Endothelial cell of umbilical vein (primary cell): Measurements from ENCODE around the gene MOXD1. TPM values are rescaled to one million over a fixed set of nuclear protein-coding genes. Genes with fewer than 3 reads are reported as not detected.

Source experiments
- BruUV-seq: library from RNA; stranded (reverse); fragments of 400-500 nt; replicated peaks from 2 replicates; lab custom pipeline; 2021; lab: Mats Ljungman, UMichigan
- CTCF ChIA-PET: fragments of 300-600, 350-600 bp; sonication (Branson Sonifier 250); formaldehyde crosslinking; loops from one replicate; lab custom pipeline; 2021; ENCODE audit warnings: antibody characterized with exemption, inconsistent platforms; lab: Charles Lee
- POLR2A ChIA-PET: fragments of 300-600, 350-600 bp; sonication (Branson Sonifier 250); formaldehyde crosslinking; loops from one replicate; lab custom pipeline; 2021; ENCODE audit warnings: antibody characterized with exemption, inconsistent platforms; lab: Charles Lee
- DNase-seq: peaks from one replicate; pipeline ENCODE4 v3.0.0-alpha.2; 2011; ENCODE audit warnings: low read depth, low spot score
- FAIRE-seq: peaks from 2 replicates; lab custom pipeline; 2011; peaks lifted over from hg19 to GRCh38; lab: Jason Lieb, UNC
- H2AFZ ChIP-seq: 2 replicates; pipeline ENCODE4 v1.6.0; 2012; ENCODE audit warnings: low read depth, low read length, control low read depth, inconsistent platforms
- H3K27ac ChIP-seq: 2 replicates; pipeline ENCODE4 v1.5.1; 2011; ENCODE audit warnings: low read depth, mild to moderate bottlenecking, control low read depth, low read length, moderate library complexity; ENCODE audit not compliant: insufficient read depth
- H3K27me3 ChIP-seq, 2 experiments: 2 replicates each; pipeline versions ENCODE4 v1.6.0 to v1.6.1; 2011; ENCODE audit warnings: low read length in 2 of 2, mixed read lengths in 1 of 2; ENCODE audit not compliant: control insufficient read depth in 2 of 2, insufficient read depth in 2 of 2
- H3K36me3 ChIP-seq, 2 experiments: 2 replicates in 1 of 2; 3 replicates in 1 of 2; pipeline ENCODE4 v1.5.1; 2011; ENCODE audit warnings: low read length in 2 of 2, mild to moderate bottlenecking in 1 of 2, moderate library complexity in 1 of 2; ENCODE audit not compliant: control insufficient read depth in 2 of 2, insufficient read depth in 2 of 2; ENCODE audit errors: extremely low read depth in 1 of 2
- H3K4me1 ChIP-seq: 3 replicates; pipeline ENCODE4 v1.5.1; 2011; ENCODE audit warnings: mild to moderate bottlenecking, low read length; ENCODE audit not compliant: control insufficient read depth, insufficient read depth; ENCODE audit errors: extremely low read depth
- H3K4me2 ChIP-seq: 2 replicates; pipeline ENCODE4 v1.6.1; 2011; ENCODE audit warnings: low read length, control low read depth, mixed read lengths; ENCODE audit not compliant: insufficient read depth
- H3K4me3 ChIP-seq, 3 experiments: fragments of 200-600 bp in 1 of 3; sonication (generic), shearing (Covaris generic) in 1 of 3; replicated peaks in 1 of 3; 2 replicates each; pipeline ENCODE4 v1.5.1; 2011 to 2016; ENCODE audit warnings: control low read depth in 3 of 3, low read length in 3 of 3, mild to moderate bottlenecking in 2 of 3, inconsistent platforms in 1 of 3, low read depth in 1 of 3, moderate library complexity in 1 of 3; ENCODE audit not compliant: insufficient read depth in 1 of 3
- H3K79me2 ChIP-seq: 2 replicates; pipeline ENCODE4 v1.6.0; 2012; ENCODE audit warnings: low read length, inconsistent platforms; ENCODE audit not compliant: control insufficient read depth, insufficient read depth
- H3K9ac ChIP-seq: replicated peaks from 2 replicates; pipeline ENCODE3; 2011; ENCODE audit warnings: low read length, control low read depth; ENCODE audit not compliant: insufficient read depth; ENCODE audit errors: extremely low read depth
- H3K9me1 ChIP-seq: replicated peaks from 3 replicates; pipeline ENCODE4 v1.6.0; 2011; ENCODE audit warnings: mild to moderate bottlenecking, low read length; ENCODE audit not compliant: control insufficient read depth, insufficient read depth; ENCODE audit errors: extremely low read depth
- H3K9me3 ChIP-seq: replicated peaks from 2 replicates; pipeline ENCODE4 v1.5.1; 2012; ENCODE audit warnings: low read length, inconsistent platforms; ENCODE audit not compliant: control insufficient read depth, insufficient read depth
- H4K20me1 ChIP-seq: replicated peaks from 2 replicates; pipeline ENCODE3; 2011; ENCODE audit warnings: mild to moderate bottlenecking, low read length; ENCODE audit not compliant: control insufficient read depth, insufficient read depth; ENCODE audit errors: extremely low read depth
- EZH2 ChIP-seq: IDR thresholded peaks from 2 replicates; pipeline ENCODE4 v1.6.1; 2012; ENCODE audit warnings: borderline replicate concordance, low read depth, mild to moderate bottlenecking, moderate library complexity, low read length, inconsistent platforms; ENCODE audit not compliant: severe bottlenecking
- FOS ChIP-seq: IDR thresholded peaks from 2 replicates; pipeline ENCODE4 v1.6.1; 2011; ENCODE audit warnings: mild to moderate bottlenecking, low read length, moderate library complexity, borderline replicate concordance; ENCODE audit not compliant: insufficient read depth
- GATA2 ChIP-seq: IDR thresholded peaks from 2 replicates; pipeline ENCODE4 v1.7.0; 2011; ENCODE audit warnings: low read depth, mild to moderate bottlenecking, moderate library complexity, mixed read lengths, low read length; ENCODE audit not compliant: insufficient read length, insufficient read depth
- JUN ChIP-seq: IDR thresholded peaks from 2 replicates; pipeline ENCODE4 v1.6.1; 2011; ENCODE audit warnings: borderline replicate concordance, low read depth; ENCODE audit not compliant: insufficient read length, insufficient read depth
- MYC ChIP-seq: IDR thresholded peaks from one replicate; pipeline ENCODE4 v1.6.1; 2011; ENCODE audit warnings: mild to moderate bottlenecking, low read depth, low read length
- POLR2A ChIP-seq: IDR thresholded peaks from 2 replicates; pipeline ENCODE4 v1.6.1; 2012; ENCODE audit warnings: low read depth, mild to moderate bottlenecking, control low read depth, low read length
- POLR2AphosphoS5 ChIP-seq: IDR thresholded peaks from 2 replicates; pipeline ENCODE4 v1.6.1; 2012; ENCODE audit warnings: low read depth, mild to moderate bottlenecking, control low read depth, low read length, moderate library complexity; ENCODE audit not compliant: insufficient read depth
- dilution Hi-C: fragments of 300-500 bp; cut with MboI; formaldehyde crosslinking; loops from one replicate; pipeline ENCODE4 v1.15.0; 2019; ENCODE audit warnings: low sequenced_read_pairs; ENCODE audit not compliant: extremely low pct_ligation_motif_present
- intact Hi-C: fragments of 100-400 bp; cut with micrococcal nuclease; formaldehyde crosslinking; loops from one replicate; pipeline ENCODE4 v1.10.0; 2022
- polyA plus RNA-seq, 4 experiments: library from polyadenylated mRNA; depleted of rRNA in 3 of 4; stranded (reverse) in 3 of 4; unstranded in 1 of 4; fragments of >200 nt; gene quantifications; 2 replicates each; pipeline versions ENCODE4 v1.2.1 to v1.2.3, GENCODE V29; 2011 to 2012; ENCODE audit warnings: missing spikeins in 1 of 4
- total RNA-seq: library from RNA; stranded (reverse); gene quantifications from 2 replicates; pipeline ENCODE4 v1.2.3, GENCODE V29; 2021
- TF ChIP-seq, protein P1 (sequence below): IDR thresholded peaks from 2 replicates; pipeline ENCODE4 v1.6.1; 2011; ENCODE audit not compliant: insufficient read depth, insufficient read length
- TF ChIP-seq, protein P2 (sequence below), 2 donors: IDR thresholded peaks; 1 replicate in 1 of 2; 2 replicates in 1 of 2; pipeline ENCODE4 v1.5.1; 2011; ENCODE audit warnings: low read length in 2 of 2, mild to moderate bottlenecking in 2 of 2, moderate library complexity in 2 of 2, control low read depth in 1 of 2, inconsistent platforms in 1 of 2, low read depth in 1 of 2; ENCODE audit not compliant: insufficient read depth in 1 of 2; ENCODE audit errors: extremely low read depth in 1 of 2

The MOXD1 gene
- total and polyA plus RNA-seq, 2 donors (not counting 3 experiments of a cell fraction or from before 2014, with no cell fraction given): 0.01 TPM; not detected in 1

DNA sequence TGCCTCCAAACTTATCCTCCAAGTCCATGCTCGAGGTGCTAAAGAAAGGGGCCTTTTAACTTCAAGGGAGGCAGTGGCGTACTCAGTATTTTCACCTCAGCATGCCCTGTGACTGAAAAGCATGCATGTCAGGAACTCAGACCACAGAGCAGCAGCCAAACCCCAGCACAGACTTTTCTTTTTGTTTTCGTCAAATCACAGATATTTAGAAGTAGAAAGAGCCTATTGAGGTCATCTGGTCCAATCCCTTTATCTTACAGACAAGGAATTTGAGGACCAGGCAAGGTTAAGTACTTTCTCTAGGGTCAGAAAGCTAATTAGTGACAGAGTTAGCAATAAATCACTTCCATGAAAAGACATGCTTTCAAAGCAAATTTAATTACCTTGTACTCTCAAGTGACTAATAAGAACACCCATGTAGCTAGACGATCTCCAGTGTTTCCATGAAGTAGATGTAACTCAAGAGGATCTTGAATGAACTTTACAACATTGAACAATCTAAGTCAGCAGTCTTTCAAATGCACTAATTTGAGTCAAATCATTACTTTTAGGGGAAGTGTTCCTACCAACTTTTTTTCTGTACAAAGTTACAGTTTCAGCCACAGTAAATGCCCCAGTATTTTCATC is 35.9 kb downstream of the MOXD1 start:
- Histone ChIP-seq H3K4me2 (no peak overlapping the region), H3K4me3 (no peak overlapping the region), H3K9ac (no peak overlapping the region), H2AFZ (no peak overlapping the region), H4K20me1 (no peaks in the 10 kb centered on the region), H3K27ac (no peak overlapping the region), H3K9me1 (no peaks in the 10 kb centered on the region), H3K4me1 (no peaks in the 10 kb centered on the region), H3K9me3 (no peaks in the 10 kb centered on the region), H3K36me3 (no peaks in the 10 kb centered on the region), H3K27me3 (peaks cover 15 to 27% of the 10 kb centered on the region in 2 experiments), H3K79me2 (no peaks in the 10 kb centered on the region)
- TF ChIP-seq EZH2: no peak
- no peak for TF ChIP-seq FOS
- TF ChIP-seq JUN: no peak
- no peak for TF ChIP-seq POLR2A
- TF ChIP-seq GATA2: no peak
- TF ChIP-seq POLR2AphosphoS5: no peak
- no peak for TF ChIP-seq MYC
- TF ChIP-seq, protein P1, sequence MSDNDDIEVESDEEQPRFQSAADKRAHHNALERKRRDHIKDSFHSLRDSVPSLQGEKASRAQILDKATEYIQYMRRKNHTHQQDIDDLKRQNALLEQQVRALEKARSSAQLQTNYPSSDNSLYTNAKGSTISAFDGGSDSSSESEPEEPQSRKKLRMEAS: no peak
- TF ChIP-seq, protein P2, sequence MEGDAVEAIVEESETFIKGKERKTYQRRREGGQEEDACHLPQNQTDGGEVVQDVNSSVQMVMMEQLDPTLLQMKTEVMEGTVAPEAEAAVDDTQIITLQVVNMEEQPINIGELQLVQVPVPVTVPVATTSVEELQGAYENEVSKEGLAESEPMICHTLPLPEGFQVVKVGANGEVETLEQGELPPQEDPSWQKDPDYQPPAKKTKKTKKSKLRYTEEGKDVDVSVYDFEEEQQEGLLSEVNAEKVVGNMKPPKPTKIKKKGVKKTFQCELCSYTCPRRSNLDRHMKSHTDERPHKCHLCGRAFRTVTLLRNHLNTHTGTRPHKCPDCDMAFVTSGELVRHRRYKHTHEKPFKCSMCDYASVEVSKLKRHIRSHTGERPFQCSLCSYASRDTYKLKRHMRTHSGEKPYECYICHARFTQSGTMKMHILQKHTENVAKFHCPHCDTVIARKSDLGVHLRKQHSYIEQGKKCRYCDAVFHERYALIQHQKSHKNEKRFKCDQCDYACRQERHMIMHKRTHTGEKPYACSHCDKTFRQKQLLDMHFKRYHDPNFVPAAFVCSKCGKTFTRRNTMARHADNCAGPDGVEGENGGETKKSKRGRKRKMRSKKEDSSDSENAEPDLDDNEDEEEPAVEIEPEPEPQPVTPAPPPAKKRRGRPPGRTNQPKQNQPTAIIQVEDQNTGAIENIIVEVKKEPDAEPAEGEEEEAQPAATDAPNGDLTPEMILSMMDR (IDR thresholded peaks at IDR 0.05; ENCODE audit: extremely low read depth in 1 of 2, insufficient read depth in 1 of 2, low read depth in 1 of 2, low read length in 2 of 2): no peak
- intact Hi-C loops (loop anchor here (10.0 kb wide), 1 partner anchor 429 kb away; the partner anchor contains the start of gene SLC18B1), dilution Hi-C loops (no loop called here)
- DNase-seq (no peak), FAIRE-seq (no peak)
- no TSS peak for BruUV-seq
- ChIA-PET POLR2A (no interaction called here), CTCF (no interaction called here)
